Dermis blood vessel endothelial cell (primary cell): ENCODE results near the gene ITGA1. TPM values are rescaled to one million over a fixed set of nuclear protein-coding genes. Genes with fewer than 3 reads are reported as not detected.
"Not testable (repeated sequence)": the region's sequence is repeated elsewhere in the genome, so short reads cannot be mapped to it uniquely, and the experiment has no call there.

Source experiments
- DNase-seq: peaks from one replicate; pipeline ENCODE4 v3.0.0; 2010
- total RNA-seq: library from RNA; depleted of rRNA; stranded (reverse); fragments of >200 nt; gene quantifications from 2 replicates; pipeline ENCODE4 v1.2.3, GENCODE V29; 2014

Gene ITGA1
- total RNA-seq, 1 donor from 2014 or later = 81.2 TPM

DNA sequence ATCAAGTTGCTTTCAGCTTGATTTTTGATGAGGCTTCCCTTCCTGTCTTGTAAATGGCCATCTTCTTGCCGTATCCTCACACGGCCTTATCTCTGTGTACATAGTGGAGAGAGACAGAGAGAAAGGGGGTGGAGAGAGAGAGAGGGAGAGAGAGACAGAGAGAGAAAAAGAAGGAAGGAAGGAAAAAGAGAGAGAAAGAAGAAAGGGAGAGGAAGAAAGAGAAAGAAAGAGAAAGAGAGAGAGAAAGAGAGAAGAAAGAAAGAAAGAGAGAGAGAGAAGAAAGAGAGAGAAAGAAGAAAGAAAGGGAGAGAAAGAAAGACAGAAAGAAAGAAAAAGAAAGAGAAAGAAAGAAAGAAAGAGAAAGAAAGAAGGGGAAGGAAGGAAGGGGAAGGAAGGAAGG is 46.6 kb downstream of the ITGA1 start:
- DNase-seq = no peak

DNA sequence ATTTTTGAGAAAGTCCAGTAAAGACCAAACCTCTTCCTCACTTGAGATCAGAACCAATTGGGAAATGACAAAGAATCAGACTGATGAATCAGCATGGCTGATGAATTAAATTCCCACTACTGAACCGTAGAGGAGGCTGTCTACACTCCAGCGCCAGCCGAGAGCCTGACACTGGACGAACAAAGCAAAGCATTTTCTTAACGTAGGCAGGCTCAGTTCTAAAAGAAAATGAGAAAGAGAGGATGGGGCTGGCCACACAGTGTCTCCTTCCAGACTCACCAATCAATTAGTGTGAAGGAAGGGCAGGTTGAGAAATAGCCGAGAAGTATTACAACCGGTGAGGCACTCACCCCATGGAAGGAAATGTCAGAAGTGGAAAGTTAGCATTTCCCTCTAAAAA is 49.4 kb downstream of the ITGA1 start:
- DNase-seq = peak; percentile 41

DNA sequence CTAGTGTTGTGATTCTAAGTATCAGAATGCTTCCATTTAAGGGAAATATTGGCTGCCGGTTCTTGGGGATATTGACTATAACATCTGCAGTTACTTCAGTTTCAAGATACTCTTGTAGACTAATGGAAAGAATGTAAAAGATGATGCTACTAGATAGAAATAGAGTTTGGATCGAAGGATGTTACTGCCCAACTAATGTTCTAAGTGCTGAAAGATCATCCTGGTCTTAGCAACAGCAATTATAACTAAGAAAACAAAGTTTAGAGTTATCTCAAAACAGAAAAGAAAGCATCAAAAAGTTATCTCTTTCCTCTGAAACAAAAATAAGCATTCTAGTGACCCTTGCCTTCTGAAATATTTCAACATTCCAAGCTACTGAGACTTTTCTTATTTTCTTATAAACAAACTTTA is 49.9 kb downstream of the ITGA1 start:
- no peak for DNase-seq

DNA sequence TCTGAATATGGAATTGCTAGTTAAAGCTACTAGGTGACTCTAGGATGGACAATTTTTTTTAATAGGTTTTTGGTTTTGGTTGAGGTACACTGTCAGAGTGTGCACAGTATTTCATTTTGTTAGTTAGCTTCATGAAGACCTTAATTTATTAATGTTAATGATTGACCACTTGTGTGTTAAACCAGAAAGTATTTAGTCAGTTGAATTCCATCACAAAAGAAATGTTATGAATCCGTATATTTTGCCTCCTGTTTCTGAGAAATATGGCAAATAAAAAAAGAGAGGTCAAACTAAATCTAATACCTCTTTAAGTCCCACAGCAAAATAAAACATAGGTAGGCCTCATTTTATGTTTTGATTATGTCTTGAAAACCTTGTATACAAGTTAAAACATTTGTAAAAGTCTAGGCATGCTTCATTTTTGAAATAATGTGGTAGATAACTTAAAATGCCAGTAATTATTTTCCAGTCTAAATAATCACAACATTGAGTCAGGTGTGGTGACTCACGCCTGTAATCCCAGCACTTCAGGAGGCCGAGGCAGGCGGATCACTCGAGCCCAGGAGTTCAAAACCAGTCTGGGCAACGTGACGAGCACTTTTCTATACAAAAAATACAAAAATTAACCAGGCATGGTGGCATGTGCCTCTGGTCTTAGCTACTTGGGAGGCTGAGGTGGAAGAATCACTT is 50.8 kb downstream of the ITGA1 start:
- no peak for DNase-seq

DNA sequence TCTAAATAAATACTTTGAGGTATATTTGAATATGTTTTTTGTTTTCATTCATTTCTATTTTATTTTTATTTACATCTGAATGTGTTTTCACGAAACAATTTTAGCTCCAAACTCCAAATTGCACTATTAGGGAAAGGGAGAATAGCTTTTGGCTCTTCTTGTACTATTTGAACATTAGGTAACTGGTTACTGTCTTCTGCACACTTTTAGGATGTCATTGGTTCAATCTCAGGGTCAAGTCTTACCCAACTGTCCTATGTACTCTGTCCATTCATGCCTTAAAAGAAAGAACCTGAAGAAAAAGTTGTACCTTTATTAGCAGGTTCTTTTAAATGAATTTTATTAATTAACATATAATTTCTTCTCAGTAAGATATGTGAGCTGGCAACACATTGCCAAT is 51.6 kb downstream of the ITGA1 start:
- no peak for DNase-seq

DNA sequence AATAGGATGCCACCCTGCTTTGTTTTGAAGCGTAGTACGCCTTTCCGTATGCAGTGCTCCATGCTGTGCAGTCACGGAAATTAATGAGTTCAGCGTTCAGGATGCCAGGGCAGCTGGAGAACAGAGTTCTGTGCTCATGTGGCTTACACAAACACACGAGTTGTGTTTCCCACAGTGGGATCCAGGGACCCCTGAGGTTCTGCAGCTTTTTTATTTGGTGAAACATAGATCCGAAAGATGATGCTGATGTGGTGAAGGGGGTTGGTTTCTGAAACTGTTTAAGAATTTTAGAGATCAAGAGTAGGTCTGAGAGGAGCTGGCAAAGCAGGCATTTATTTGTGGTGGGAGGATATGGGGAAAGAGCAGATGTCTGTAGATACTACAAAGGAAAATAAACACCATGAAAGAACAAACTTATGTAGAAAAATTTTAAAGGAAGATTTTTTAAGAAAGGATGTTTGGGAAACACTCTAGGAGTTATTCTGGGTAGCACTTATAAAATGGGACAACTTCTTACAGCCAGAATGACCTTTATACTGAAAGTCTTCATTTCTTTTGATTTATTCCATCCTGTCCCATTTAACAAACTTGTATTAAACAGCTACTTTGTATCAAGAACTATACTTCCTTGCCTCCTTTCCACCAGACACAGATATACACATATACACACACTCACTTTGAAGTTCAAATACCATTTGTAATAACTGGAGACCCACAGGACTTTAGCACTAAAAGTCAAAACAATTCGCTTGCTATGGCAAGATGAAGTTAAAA is 52.7 kb downstream of the ITGA1 start:
- DNase-seq = peak; percentile 60

DNA sequence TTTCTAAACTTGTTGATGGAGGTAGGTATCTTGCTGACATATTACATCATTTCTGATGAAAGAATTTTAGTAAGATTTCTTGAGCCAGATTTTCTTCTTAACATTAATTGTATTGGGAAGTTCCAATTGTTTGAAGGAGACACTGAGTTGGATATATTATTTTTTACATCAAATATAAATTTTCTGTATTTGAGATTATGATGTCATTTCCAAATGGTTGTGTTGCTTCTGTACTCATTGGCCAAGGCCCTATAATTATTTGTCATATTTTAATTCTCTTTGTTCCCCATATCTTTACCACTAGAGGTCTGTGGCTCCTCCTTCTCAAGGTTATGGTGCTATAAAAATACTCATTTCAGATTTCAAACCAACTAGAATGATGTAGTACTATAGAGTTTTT is 53.4 kb downstream of the ITGA1 start:
- no peak for DNase-seq

DNA sequence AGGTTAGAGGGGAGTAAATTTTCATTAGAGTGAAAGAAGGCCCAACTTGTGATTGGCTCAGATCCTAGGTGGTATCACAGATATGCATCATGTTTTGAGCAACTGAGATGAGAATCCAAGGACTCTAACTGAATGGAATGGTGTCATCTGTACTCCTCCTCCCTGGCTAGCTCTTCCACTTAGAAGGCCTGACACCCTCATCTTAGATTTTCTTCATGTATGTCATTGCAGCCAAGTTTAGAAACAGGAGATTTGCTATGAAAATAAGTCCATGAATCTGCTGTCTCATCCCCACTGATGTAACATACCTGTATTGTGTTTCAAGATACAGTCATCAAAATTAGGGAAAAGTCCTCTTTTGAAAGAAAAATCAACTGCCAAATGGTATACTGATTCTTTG is 54.4 kb downstream of the ITGA1 start:
- DNase-seq = no peak

DNA sequence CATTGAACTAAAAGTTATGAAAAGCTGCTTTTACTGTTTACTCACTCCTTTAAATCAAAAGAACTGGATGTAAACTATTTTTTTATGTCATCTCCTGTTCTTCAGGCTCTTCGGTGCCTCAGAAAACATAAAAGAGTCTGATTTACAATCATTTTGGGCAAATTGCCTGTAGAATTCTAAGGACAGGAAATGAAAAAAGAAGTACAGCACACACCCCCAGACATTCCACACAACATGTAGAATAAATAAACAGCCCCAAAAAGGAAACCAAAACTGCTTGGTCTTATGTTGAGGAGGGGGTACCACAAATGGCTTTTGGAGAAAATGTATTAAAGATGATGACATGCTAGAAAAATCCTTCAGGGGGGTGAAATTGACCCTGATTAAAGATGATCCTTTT is 57.2 kb downstream of the ITGA1 start:
- peak; percentile 24 for DNase-seq

DNA sequence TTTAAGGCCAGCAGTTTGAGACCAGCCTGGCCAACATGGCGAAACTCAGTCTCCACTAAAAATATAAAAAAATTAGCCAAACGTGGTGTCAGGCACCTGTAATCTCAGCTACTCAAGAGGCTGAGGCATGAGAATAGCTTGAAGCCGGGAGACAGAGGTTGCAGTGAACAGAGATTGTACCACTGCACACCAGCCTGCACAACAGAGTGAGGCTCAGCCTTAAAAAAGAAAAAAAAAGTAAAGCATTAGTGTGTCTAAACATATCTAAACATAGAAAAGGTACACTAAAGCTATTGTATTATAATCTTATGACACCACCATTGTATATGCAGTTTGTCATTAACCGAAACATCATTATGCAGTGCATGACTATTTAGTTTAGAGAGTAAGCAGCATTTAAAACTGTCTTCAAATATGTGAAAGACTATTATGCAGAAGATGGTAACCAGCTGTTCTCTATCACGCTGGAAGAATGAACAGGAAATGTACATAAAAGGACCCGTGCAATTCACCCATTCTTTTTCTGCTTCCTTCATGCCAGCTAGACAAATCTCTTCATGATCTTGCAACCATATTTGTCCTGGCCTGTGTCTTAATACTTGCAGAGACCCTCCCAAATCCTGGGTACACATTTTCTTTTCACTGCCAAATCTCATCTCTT is 58.6 kb downstream of the ITGA1 start:
- DNase-seq = no peak

DNA sequence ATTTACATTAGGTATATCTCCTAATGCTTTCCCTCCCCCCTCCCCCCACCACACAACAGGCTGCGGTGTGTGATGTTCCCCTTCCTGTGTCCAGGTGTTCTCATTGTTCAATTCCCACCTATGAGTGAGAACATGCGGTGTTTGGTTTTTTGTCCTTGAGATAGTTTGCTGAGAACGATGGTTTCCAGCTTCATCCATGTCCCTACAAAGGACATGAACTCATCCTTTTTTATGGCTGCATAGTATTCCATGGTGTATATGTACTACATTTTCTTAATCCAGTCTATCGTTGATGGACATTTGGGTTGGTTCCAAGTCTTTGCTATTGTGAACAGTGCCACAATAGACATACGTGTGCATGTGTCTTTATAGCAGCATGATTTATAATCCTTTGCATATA is 61.0 kb downstream of the ITGA1 start:
- not testable (repeated sequence) for DNase-seq

DNA sequence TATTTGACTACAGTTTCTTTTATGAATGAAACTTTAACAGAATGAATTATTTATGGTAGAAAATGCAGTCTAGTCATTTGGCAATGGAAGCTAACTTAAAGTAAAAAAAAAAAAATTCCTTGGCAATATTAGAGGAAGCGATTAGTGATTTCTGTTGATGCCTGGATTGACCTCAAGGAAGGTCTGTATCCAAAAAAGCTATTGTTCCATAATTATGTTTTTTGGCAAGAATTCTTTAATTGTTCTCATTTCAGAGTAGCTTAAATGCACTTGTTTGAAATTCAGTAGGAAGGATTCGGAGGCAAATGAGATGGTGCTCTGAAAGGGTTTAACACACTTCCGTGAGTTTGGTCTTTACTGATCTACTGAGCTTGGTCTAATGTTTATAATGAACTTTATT is 61.8 kb downstream of the ITGA1 start:
- DNase-seq = peak; percentile 80

DNA sequence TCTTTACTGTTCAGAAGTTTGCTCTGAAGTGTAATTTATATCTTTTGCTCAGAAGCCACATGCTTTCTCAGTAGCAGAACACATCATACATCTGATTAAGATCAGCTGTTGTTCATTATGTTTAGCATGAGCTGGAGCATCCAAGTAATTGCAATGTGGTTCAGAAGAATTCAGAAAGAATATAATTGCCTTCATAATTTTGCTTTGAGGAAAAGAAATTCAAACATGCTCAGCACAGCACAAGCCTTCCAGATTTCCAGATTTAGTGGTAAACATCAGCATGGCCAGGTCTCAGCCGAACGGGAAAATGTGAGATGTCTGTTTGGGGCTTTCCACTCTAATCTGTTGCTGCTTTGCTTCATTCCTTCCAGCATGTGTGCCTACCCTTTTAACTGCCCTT is 65.9 kb downstream of the ITGA1 start:
- no peak for DNase-seq

DNA sequence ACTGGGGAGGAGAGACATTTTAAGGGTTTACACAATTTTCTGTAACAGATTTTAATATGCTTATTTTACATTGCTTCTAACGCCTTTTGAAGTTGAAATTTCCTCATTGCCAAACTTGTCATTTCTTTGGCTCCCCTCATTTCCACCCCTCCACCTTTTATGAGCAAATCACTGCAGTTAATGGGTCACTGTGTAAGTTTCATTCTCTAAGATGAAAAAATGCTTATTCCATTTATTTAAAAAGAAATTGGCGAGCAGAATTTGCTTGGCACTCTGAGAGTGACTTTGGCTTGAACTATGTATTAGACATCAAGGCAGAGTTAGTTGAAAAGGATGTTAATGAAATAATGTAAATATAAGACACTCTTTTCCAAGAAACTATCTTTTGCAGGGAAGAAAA is 66.6 kb downstream of the ITGA1 start:
- DNase-seq = no peak

DNA sequence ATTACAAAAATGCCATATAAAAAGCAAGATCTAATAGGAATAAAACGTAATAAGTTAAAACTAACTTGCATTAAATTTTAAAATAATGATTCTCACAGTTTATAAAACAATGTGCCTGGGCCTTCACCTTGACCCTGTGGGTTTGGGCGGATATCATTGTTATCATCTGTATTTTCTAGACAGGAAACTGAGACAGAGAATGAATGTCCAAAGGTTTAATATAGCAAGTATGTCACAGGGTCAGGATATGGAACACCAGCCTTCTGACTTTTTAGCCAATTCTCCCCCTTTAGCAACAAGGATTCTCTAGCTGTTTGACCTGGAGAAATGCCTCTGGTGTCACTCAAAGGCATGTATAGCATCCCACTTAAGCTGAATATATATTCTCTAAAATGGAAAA is 67.2 kb downstream of the ITGA1 start:
- DNase-seq = peak; percentile 29

DNA sequence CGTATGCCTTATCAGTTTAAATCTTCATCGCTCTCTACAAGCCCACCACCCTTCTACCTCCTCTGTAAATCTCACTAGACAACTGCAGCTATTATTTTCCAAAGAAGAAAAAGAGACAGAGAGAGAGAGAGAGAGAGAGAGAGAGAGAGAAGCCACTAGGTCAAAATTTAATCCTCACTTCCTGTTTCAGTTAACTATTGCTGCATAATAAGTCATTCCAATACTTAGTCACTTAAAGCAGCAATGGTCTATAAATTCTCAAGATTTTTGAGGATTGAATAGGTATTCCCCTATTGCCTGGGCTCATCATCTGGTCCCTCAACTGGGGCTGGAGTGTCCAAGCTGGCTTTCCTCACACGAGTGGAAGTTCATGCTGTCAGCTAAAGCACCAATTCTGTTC is 68.8 kb downstream of the ITGA1 start:
- no peak for DNase-seq

DNA sequence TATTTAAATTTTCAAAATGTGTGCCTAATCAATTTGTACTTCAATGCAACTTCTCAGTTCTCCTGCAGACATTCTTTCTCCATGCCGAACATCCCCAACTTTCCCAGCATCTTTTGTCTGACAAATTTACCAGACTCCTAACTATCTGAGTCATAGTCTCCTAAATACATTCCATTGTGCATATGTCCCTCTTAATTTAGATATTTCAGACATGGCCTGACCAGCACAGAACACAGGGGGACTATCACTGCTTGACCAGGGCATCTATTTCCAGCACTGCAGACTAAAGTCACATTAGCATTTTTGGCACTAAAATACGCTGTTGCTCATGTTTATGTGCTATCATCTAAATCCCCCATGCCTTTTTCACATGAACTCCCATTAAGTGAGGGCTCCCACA is 71.9 kb downstream of the ITGA1 start:
- DNase-seq = no peak

DNA sequence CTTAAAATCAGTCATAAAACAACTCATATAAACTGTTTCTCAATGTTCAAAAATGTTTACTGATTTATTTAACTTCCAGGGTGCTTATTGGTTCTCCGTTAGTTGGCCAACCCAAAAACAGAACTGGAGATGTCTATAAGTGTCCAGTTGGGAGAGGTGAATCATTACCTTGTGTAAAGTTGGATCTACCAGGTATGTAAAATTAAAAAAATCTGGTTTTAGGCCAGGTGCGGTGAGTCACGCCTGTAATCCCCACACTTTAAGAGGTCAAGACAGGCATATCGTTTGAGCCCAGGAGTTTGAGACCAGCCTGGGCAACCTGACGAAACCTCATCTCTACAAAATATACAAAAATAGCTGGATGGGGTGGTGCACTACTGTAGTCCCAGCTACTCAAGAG is 73.7 kb downstream of the ITGA1 start:
- no peak for DNase-seq

DNA sequence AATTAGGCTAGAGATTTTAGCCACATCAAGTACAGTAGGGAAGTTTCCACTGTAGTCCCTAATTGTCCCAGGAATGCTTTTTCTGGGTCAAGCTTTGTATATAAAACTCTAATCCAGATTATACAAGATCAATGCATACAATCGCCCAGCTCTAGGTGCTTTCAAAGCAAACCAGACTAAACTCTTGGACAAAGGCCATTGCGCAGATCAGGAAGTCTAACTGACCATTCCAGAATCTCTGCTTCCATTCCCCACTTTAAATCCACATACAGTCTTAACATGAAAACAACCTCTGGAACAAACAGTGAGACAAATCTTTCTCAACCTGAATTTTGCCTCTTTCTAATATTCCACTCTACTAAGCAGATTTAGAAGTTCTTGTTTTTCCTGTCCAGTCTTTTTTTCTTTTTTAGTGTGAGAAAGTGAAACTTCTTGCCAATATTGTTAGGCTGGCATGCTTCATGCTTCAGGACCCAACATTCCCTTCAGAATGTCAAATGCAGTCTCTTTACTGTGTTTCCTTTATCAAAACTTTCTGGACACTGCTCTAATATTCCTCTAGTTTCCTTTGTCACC is 76.1 kb downstream of the ITGA1 start:
- peak; percentile 7 for DNase-seq

DNA sequence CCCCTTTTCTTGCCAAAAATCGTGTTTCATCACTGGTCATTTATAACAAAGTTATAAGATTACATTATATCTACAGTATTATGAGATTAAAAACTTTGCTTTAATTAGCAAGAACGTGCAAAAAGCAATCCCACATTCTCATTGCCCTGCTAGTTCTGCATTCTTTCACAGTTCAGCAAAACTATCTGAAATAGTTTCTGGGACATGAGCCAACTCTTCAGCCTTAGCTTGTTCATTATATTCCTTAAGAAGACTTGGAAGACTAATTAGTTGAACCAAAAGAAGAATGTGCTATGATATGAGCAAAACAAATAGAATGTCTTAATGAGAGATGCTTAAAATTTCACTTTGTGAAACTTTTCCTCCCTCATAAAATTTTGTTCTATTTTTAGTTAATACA is 76.7 kb downstream of the ITGA1 start:
- peak; percentile 26 for DNase-seq

DNA sequence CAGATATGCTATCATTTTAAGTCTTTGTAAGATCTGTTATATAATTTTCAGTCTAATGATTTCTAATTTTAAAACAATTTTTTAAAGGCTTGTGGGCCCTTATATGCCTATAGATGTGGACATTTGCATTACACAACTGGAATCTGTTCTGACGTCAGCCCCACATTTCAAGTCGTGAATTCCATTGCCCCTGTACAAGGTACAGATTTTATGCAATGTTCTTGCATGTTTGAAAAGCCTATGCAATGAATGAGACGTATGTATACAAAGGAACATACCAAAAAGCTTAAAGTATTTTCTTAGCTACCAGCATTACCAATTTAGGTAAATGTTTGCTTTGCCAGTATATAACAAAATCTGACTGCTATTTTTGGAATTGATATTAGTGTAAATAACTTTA is 77.2 kb downstream of the ITGA1 start:
- no peak for DNase-seq

DNA sequence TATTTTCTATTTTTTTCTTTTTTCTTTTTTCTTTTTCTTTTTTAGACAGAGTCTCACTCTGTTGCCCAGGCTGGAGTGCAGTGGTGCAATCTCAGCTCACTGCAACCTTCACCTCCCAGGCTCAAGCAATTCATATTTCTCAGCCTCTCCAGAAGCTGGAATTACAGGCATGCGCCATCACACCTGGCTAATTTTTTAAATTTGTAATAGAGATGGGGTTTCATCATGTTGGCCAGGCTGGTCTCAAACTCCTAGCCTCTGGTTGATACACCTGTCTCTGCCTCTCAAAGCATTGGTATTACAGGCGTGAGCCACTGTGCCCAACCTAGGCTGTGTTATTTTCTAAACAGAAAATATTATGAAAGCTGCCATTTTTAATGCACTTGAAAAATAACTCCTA is 78.3 kb downstream of the ITGA1 start:
- DNase-seq = not testable (repeated sequence)

DNA sequence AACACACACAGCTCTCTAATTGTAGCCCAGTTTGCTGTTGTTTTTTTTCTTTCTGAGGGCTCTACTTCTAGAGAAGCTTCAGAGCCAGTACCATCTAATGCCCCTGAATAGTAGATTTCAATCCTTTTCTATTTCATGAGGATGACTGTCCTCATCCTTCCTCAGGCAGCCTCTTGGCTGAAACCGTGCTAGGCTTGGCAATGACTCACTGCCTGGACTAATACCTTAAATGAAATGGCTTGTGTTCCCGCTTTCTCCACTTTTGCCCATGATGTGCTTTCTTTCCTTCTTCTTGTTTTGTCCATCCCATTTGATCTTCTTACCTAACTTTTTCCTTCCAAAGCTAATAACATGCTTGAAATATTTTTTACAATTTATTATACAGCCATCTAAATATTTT is 80.1 kb downstream of the ITGA1 start:
- DNase-seq = peak; percentile 4

DNA sequence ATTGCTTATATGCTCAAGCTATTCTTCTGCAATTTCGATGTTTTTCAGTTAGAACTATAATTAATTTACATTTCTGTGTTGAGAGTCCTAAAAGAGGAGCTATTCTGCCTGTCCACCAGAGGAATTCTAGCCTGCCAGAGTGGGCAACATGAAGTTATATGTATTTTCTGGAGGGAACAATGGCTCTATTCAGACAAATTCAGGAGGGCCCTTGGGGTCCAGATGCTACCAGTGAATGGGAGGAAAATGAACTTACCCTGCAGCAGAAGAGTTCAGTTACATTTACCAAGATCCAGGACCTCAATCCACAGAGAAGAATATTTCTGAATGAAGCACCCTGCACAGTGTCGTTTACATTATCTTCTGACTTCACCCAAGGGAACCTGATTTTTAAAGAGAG is 80.7 kb downstream of the ITGA1 start:
- DNase-seq = no peak
